Measurements from ENCODE around the gene SCN10A. TPM values are rescaled to one million over a fixed set of nuclear protein-coding genes. Genes with fewer than 3 reads are reported as not detected.

The SCN10A gene
- total RNA-seq: not detected
- not detected for polyA plus RNA-seq

DNA sequence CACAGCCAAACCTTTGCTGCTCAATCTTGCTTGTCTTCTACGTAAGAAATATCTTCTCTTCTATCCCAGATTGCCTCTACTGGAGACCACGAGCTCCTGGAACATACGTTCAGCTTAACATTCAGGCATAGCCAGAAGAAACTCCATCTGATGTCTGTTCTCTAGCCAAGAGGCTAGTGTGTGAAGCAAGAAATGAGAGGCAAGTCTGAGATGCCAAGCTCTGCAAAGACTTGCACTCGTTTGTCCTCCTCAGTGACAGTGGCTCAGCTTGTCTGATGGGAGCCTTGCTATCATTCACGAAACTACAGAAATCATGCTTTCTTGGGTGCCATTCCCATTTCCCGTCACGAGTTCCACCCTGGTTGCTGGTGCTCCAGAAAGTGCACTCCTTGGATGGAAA, at the start of gene SCN10A:
Gene SCN10A (minus strand): TSS at position 192 of the 400 bp plus-strand sequence. CDS start 22,207 bp downstream, outside the sequence.
- ChIA-PET CTCF (ENCODE audit: partially characterized antibody) (no interaction called here), POLR2A (ENCODE audit: partially characterized antibody) (no interaction called here)
- Mint-ChIP-seq H3K4me3 (no peak within 1 kb of the TSS), H3K4me1 (no peaks in the 10 kb centered on the region), H3K27ac (no peak within 1 kb of the TSS), H3K36me3 (no peaks in the 10 kb centered on the region), H3K27me3 (peaks cover 4 to 18% of the 10 kb centered on the region in 2 donors), H3K9me3 (peaks cover 0 to 2% (median 0%) of the 10 kb centered on the region in 8 donors)
- intact Hi-C loops (cut with micrococcal nuclease): no loop called here
- H3K27me3 ChIP-seq (ENCODE audit: insufficient read depth, low read length): no peaks in the 10 kb centered on the region
- no peaks in the 10 kb centered on the region for H3K4me1 ChIP-seq (ENCODE audit: insufficient read depth, low read length)
- H3K27ac ChIP-seq (ENCODE audit: low read depth, low read length): no peak within 1 kb of the TSS
- H3K9me3 ChIP-seq (ENCODE audit: control insufficient read depth in 1 of 2, low read length in 2 of 2): no peaks in the 10 kb centered on the region
- no peak within 1 kb of the TSS for H3K4me3 ChIP-seq (ENCODE audit: low read length in 2 of 2)
- DNase-seq: no peak
- H3K36me3 ChIP-seq (ENCODE audit: insufficient read depth, low read length): no peaks in the 10 kb centered on the region

DNA sequence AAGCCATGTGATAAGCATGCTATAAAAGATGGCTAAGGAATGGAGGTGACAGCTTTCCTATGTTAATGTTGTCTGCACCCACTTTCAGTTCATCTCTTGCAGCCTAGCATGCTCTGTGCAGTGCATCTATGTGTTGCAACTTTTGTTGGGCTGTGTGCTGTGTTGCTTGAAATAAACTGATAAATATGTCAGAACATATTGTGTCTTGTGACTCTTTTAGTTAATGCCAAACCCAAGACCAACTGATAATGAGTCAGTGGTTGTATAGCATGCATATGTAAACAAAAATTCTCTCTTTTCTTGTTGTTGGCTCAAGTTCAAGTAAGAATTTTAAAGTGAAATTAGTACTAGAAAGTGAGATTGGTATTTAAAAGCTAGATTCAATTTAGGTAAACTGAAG, 37.0 kb upstream of the SCN10A start:
- Mint-ChIP-seq H3K27me3 (peaks cover 15 to 18% of the 10 kb centered on the region in 2 donors), H3K4me1 (no peaks in the 10 kb centered on the region), H3K9me3 (peaks cover 3 to 11% (median 9%) of the 10 kb centered on the region in 8 donors), H3K4me3 (no peak overlapping the region), H3K36me3 (no peaks in the 10 kb centered on the region), H3K27ac (no peak overlapping the region)
- POLR2A ChIA-PET (ENCODE audit: partially characterized antibody): no interaction called here
- H3K9me3 ChIP-seq (ENCODE audit: control insufficient read depth in 1 of 2, low read length in 2 of 2): no peaks in the 10 kb centered on the region
- CTCF ChIA-PET (ENCODE audit: partially characterized antibody): no interaction called here
- H3K4me1 ChIP-seq (ENCODE audit: insufficient read depth, low read length): no peaks in the 10 kb centered on the region
- H3K27me3 ChIP-seq (ENCODE audit: insufficient read depth, low read length): no peaks in the 10 kb centered on the region
- intact Hi-C loops (cut with micrococcal nuclease): no loop called here
- DNase-seq: no peak
- no peak overlapping the region for H3K4me3 ChIP-seq (ENCODE audit: low read length in 2 of 2)
- H3K27ac ChIP-seq (ENCODE audit: low read depth, low read length): no peak overlapping the region
- H3K36me3 ChIP-seq (ENCODE audit: insufficient read depth, low read length): no peaks in the 10 kb centered on the region

DNA sequence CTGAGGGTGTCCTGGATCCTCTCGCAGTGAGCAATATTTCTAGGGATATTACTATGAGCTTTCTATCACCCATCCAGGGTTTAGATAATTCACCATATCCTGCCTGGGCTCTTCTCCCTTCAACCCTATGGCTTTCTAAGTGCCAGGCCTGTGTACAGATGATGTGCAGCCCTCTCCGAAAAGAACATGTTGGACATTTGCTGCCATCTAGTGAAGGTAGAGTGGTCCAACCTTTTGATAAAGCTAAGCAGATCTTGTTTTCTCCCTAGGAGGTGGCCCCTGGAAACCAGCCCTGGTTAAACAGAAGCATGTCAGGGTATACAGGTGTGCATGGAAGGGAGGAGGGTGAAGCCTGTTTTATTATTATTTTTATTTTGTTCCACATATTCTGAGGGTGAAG, 27.9 kb upstream of the SCN10A start:
- Mint-ChIP-seq H3K36me3 (no peaks in the 10 kb centered on the region), H3K4me1 (no peaks in the 10 kb centered on the region), H3K9me3 (peaks cover 0 to 2% (median 0%) of the 10 kb centered on the region in 8 donors), H3K27ac (no peak overlapping the region), H3K27me3 (peaks cover 7 to 12% of the 10 kb centered on the region in 2 donors), H3K4me3 (no peak overlapping the region)
- intact Hi-C loops (cut with micrococcal nuclease): loop anchor here (10.0 kb wide), 1 partner anchor 349 kb away; the partner anchor contains the start of gene EXOG
- H3K27ac ChIP-seq (ENCODE audit: low read depth, low read length): no peak overlapping the region
- H3K27me3 ChIP-seq (ENCODE audit: insufficient read depth, low read length): no peaks in the 10 kb centered on the region
- no peaks in the 10 kb centered on the region for H3K9me3 ChIP-seq (ENCODE audit: control insufficient read depth in 1 of 2, low read length in 2 of 2)
- H3K4me1 ChIP-seq (ENCODE audit: insufficient read depth, low read length): no peaks in the 10 kb centered on the region
- ChIA-PET CTCF (ENCODE audit: partially characterized antibody) (interaction anchor here (0.9 to 1.4 kb wide), 4 partner anchors 9 to 323 kb away, joined by 3 to 5 read pairs (median 4); no protein-coding TSS in a partner anchor), POLR2A (ENCODE audit: partially characterized antibody) (no interaction called here)
- H3K4me3 ChIP-seq (ENCODE audit: low read length in 2 of 2): no peak overlapping the region
- no peaks in the 10 kb centered on the region for H3K36me3 ChIP-seq (ENCODE audit: insufficient read depth, low read length)
- no peak for DNase-seq

DNA sequence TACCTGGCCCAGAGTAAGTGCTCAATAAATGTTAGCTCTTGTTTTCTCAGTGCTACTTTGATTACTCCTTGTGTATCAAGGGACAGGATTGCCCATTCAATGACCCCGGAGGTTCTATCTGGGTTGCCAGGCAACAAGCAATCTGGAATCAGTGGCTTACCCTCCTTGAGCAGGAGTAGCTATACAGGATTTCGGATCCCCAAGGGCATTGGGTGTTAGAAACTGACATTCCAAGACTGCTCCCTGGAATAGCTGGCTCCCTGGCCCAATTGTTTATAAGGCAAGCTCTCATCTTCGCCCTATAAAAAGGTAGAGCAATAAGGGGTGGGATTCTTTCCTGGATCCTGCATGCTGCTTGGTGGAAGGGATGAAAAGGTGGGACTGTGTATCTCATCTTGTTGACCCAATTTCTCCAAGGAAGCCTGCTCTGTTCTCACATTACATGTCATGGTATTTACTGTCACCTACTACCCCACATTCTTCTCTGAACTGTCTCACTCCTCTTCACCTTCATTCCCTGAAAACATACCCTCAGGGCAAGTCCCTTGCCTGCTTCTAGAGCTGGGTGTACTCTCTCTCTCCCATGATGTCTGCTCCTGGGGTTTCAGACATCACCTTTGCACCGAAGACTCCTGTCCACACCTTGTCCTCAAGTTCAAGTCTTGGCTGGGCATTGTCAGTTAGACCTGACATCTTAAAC, 26.4 kb upstream of the SCN10A start:
- intact Hi-C loops (cut with micrococcal nuclease): loop anchor here (10.0 kb wide), 1 partner anchor 348 kb away; the partner anchor contains the start of gene EXOG
- Mint-ChIP-seq H3K27me3 (peaks cover 5 to 11% of the 10 kb centered on the region in 2 donors), H3K4me1 (no peaks in the 10 kb centered on the region), H3K27ac (no peak overlapping the region), H3K9me3 (peaks cover 0 to under 1% (median 0%) of the 10 kb centered on the region in 8 donors), H3K36me3 (no peaks in the 10 kb centered on the region), H3K4me3 (no peak overlapping the region)
- Histone ChIP-seq H3K27ac (ENCODE audit: low read depth, low read length) (no peak overlapping the region), H3K27me3 (ENCODE audit: insufficient read depth, low read length) (no peaks in the 10 kb centered on the region), H3K4me1 (ENCODE audit: insufficient read depth, low read length) (no peaks in the 10 kb centered on the region), H3K9me3 (ENCODE audit: control insufficient read depth in 1 of 2, low read length in 2 of 2) (no peaks in the 10 kb centered on the region), H3K36me3 (ENCODE audit: insufficient read depth, low read length) (no peaks in the 10 kb centered on the region), H3K4me3 (ENCODE audit: low read length in 2 of 2) (no peak overlapping the region)
- POLR2A ChIA-PET (ENCODE audit: partially characterized antibody): interaction anchor here (0.6 kb wide), 1 partner anchor 1830 kb away, joined by 3 read pairs; no protein-coding TSS in a partner anchor
- CTCF ChIA-PET (ENCODE audit: partially characterized antibody): no interaction called here
- DNase-seq: no peak

DNA sequence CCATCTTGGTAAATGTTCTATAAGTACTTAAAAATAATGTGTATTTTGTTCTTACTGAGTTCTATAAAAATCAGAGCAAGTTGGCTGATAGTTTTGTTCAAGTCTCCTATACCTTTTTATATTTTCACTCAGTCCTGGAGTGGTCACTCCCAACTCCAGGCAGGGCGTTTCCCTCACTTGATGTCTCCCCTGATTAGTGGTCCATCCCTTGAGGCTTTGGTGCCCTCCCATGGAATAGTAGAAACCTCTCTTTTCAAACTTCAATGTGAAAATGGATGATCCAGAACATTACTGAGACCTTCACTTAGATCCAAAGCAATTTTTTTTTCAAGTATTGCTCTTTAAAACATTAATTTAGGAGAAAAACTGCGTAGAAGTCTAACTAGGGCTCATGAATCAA, 25.0 kb upstream of the SCN10A start:
- Histone ChIP-seq H3K4me3 (ENCODE audit: low read length in 2 of 2) (no peak overlapping the region), H3K9me3 (ENCODE audit: control insufficient read depth in 1 of 2, low read length in 2 of 2) (no peaks in the 10 kb centered on the region), H3K27me3 (ENCODE audit: insufficient read depth, low read length) (no peaks in the 10 kb centered on the region), H3K4me1 (ENCODE audit: insufficient read depth, low read length) (no peaks in the 10 kb centered on the region), H3K36me3 (ENCODE audit: insufficient read depth, low read length) (no peaks in the 10 kb centered on the region), H3K27ac (ENCODE audit: low read depth, low read length) (no peak overlapping the region)
- no peaks in the 10 kb centered on the region for H3K4me1 Mint-ChIP-seq
- no peak overlapping the region for H3K4me3 Mint-ChIP-seq
- no peak overlapping the region for H3K27ac Mint-ChIP-seq
- ChIA-PET CTCF (ENCODE audit: partially characterized antibody) (interaction anchor here (1.1 kb wide), 1 partner anchor 321 kb away, joined by 3 read pairs; no protein-coding TSS in a partner anchor), POLR2A (ENCODE audit: partially characterized antibody) (no interaction called here)
- H3K9me3 Mint-ChIP-seq: no peaks in the 10 kb centered on the region
- intact Hi-C loops (cut with micrococcal nuclease): loop anchor here (10.0 kb wide), 1 partner anchor 346 kb away; the partner anchor contains the start of gene EXOG
- H3K36me3 Mint-ChIP-seq: no peaks in the 10 kb centered on the region
- peaks cover 3 to 7% of the 10 kb centered on the region in 2 donors for H3K27me3 Mint-ChIP-seq
- no peak for DNase-seq

DNA sequence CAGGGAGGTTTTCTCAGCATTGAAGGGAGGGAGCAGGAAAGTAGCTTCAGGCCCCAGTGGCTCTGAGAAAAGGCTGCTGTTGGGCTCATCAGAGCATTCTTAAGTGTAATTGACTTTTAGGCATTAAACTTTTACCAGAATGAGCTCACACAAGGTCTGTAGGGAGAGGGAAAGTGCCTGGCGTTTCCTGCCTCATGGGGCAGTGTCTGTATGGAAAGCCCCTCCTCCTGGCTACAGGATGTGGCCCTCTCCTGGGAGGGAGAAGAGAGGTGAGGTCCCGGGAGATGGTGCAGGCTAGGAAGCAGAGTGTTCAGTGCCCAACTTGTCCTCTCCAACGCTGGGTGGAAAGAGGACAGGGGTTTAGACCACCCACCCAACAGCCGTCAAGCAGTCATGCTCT, 21.3 kb upstream of the SCN10A start:
- ChIA-PET CTCF (ENCODE audit: partially characterized antibody) (interaction anchor here (1.6 kb wide), 1 partner anchor 11 kb away, joined by 3 read pairs; no protein-coding TSS in a partner anchor), POLR2A (ENCODE audit: partially characterized antibody) (no interaction called here)
- Mint-ChIP-seq H3K4me3 (no peak overlapping the region), H3K9me3 (peaks cover 0 to 2% (median 0%) of the 10 kb centered on the region in 8 donors), H3K27ac (no peak overlapping the region), H3K4me1 (peaks cover 7 to 12% (median 10%) of the 10 kb centered on the region in 4 donors), H3K27me3 (peaks cover 0 to 3% of the 10 kb centered on the region in 2 donors), H3K36me3 (no peaks in the 10 kb centered on the region)
- intact Hi-C loops (cut with micrococcal nuclease): no loop called here
- H3K36me3 ChIP-seq (ENCODE audit: insufficient read depth, low read length): no peaks in the 10 kb centered on the region
- H3K4me3 ChIP-seq (ENCODE audit: low read length in 2 of 2): no peak overlapping the region
- H3K27ac ChIP-seq (ENCODE audit: low read depth, low read length): no peak overlapping the region
- DNase-seq: no peak
- no peaks in the 10 kb centered on the region for H3K27me3 ChIP-seq (ENCODE audit: insufficient read depth, low read length)
- H3K9me3 ChIP-seq (ENCODE audit: control insufficient read depth in 1 of 2, low read length in 2 of 2): no peaks in the 10 kb centered on the region
- peaks cover 7% of the 10 kb centered on the region for H3K4me1 ChIP-seq (ENCODE audit: insufficient read depth, low read length)

DNA sequence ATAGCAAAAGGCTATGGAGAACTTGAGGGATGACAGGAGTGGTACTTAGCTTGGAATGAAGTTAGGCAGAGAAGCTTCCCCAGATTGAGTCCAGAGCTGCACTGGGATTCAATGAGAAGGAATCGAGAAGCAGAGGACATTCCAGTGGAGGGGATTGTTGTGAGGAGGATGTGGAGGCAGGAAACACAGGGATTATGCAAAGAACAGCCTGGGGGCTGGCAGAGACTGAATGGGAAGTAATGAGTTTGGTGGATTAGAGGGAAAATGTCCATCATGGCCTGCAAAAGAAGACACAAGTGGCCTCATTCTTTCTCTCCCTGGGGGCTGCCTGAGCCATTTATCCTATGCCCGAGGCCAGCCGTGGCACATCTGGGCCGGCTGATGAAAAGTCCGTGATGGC, 20.5 kb upstream of the SCN10A start:
- Histone ChIP-seq H3K9me3 (ENCODE audit: control insufficient read depth in 1 of 2, low read length in 2 of 2) (no peaks in the 10 kb centered on the region), H3K4me3 (ENCODE audit: low read length in 2 of 2) (no peak overlapping the region), H3K4me1 (ENCODE audit: insufficient read depth, low read length) (peaks cover 7% of the 10 kb centered on the region), H3K27ac (ENCODE audit: low read depth, low read length) (no peak overlapping the region), H3K27me3 (ENCODE audit: insufficient read depth, low read length) (no peaks in the 10 kb centered on the region), H3K36me3 (ENCODE audit: insufficient read depth, low read length) (no peaks in the 10 kb centered on the region)
- ChIA-PET CTCF (ENCODE audit: partially characterized antibody) (no interaction called here), POLR2A (ENCODE audit: partially characterized antibody) (no interaction called here)
- Mint-ChIP-seq H3K4me1 (peaks cover 7 to 12% (median 10%) of the 10 kb centered on the region in 4 donors), H3K27me3 (peaks cover 0 to 2% of the 10 kb centered on the region in 2 donors), H3K4me3 (no peak overlapping the region), H3K36me3 (no peaks in the 10 kb centered on the region), H3K27ac (no peak overlapping the region), H3K9me3 (peaks cover 0 to 2% (median 0%) of the 10 kb centered on the region in 8 donors)
- intact Hi-C loops (cut with micrococcal nuclease): no loop called here
- no peak for DNase-seq

Measured in CD4-positive, alpha-beta memory T cell (primary cell).